Loucy (cell line): ENCODE data around the gene RPS6KA5.
"Not testable (repeated sequence)": the region's sequence is repeated elsewhere in the genome, so short reads cannot be mapped to it uniquely, and the experiment has no call there.

Experiments used
- H2AFZ ChIP-seq: fragments of 200-600 bp; sonication (generic); 2 replicates; pipeline ENCODE4 v1.6.0; 2016; ENCODE audit warnings: antibody characterized with exemption, mild to moderate bottlenecking, low read length, moderate library complexity
- H3F3A ChIP-seq: fragments of 200-600 bp; 2 replicates; pipeline ENCODE4 v1.6.0; 2016; ENCODE audit warnings: antibody characterized with exemption, low read depth, mild to moderate bottlenecking
- H3K27me3 ChIP-seq: fragments of 200-600 bp; sonication (generic); 2 replicates; pipeline ENCODE4 v1.6.1; 2014; ENCODE audit warnings: low read length, mild to moderate bottlenecking; ENCODE audit not compliant: insufficient read depth, poor library complexity, severe bottlenecking
- H3K36me3 ChIP-seq: fragments of 200-600 bp; sonication (generic); 2 replicates; pipeline ENCODE4 v1.6.1; 2016; ENCODE audit warnings: low read length; ENCODE audit not compliant: insufficient read depth
- H3K4me1 ChIP-seq: fragments of 200-600 bp; sonication (generic); 2 replicates; pipeline ENCODE4 v1.5.1; 2014; ENCODE audit warnings: low read length, mild to moderate bottlenecking; ENCODE audit not compliant: insufficient read depth, poor library complexity, severe bottlenecking
- H3K4me2 ChIP-seq: fragments of 200-600 bp; sonication (generic); 2 replicates; pipeline ENCODE4 v1.6.0; 2014; ENCODE audit warnings: antibody characterized with exemption, low read length, low read depth, mild to moderate bottlenecking; ENCODE audit not compliant: poor library complexity, severe bottlenecking
- H3K4me3 ChIP-seq: fragments of 200-600 bp; sonication (generic); 2 replicates; pipeline ENCODE4 v1.5.1; 2014; ENCODE audit warnings: low read length, mild to moderate bottlenecking, mixed read lengths; ENCODE audit not compliant: poor library complexity, severe bottlenecking
- H3K79me2 ChIP-seq: fragments of 200-600 bp; sonication (generic); 2 replicates; pipeline ENCODE4 v1.6.1; 2014; ENCODE audit warnings: low read length; ENCODE audit not compliant: insufficient read depth
- H3K9ac ChIP-seq: fragments of 200-600 bp; sonication (generic); 2 replicates; pipeline ENCODE4 v1.6.0; 2014; ENCODE audit warnings: mild to moderate bottlenecking, low read depth, low read length, moderate library complexity; ENCODE audit not compliant: poor library complexity, severe bottlenecking
- H3K9me2 ChIP-seq: fragments of 200-600 bp; sonication (generic); replicated peaks from 2 replicates; pipeline ENCODE4 v1.6.1; 2016; ENCODE audit warnings: low read depth, low read length, mixed read lengths
- H3K9me3 ChIP-seq: fragments of 200-600 bp; sonication (generic); 2 replicates; pipeline ENCODE4 v1.6.1; 2014; ENCODE audit warnings: mild to moderate bottlenecking, antibody characterized with exemption, low read length, low read depth; ENCODE audit not compliant: insufficient read depth
- H4K20me1 ChIP-seq: fragments of 200-600 bp; sonication (generic); 2 replicates; pipeline ENCODE4 v1.6.0; 2014; ENCODE audit warnings: antibody characterized with exemption, low read length, mild to moderate bottlenecking; ENCODE audit not compliant: insufficient read depth, poor library complexity, severe bottlenecking
- CTCF ChIP-seq: fragments of 200-600 bp; sonication (generic); conservative IDR thresholded peaks from 2 replicates; pipeline ENCODE4 v1.5.1; 2014; ENCODE audit warnings: mild to moderate bottlenecking, antibody characterized with exemption, low read length
- EZH2phosphoT487 ChIP-seq: fragments of 200-600 bp; IDR thresholded peaks from 2 replicates; pipeline ENCODE4 v1.6.1; 2018; ENCODE audit warnings: antibody characterized with exemption, mild to moderate bottlenecking, moderate library complexity, borderline replicate concordance

Gene RPS6KA5

GRCh38 chr14:91027561-91027960 lies 32.9 kb downstream of the RPS6KA5 start:
- H3K4me1 ChIP-seq, result peaks cover 28% of the 10 kb centered on the region
- H4K20me1 ChIP-seq, result peaks cover 42% of the 10 kb centered on the region
- no peaks in the 10 kb centered on the region for H3F3A ChIP-seq
- peaks cover 97% of the 10 kb centered on the region for H3K79me2 ChIP-seq
- no peaks in the 10 kb centered on the region for H3K36me3 ChIP-seq
- H3K27me3 ChIP-seq, result no peaks in the 10 kb centered on the region
- H3K9me3 ChIP-seq, result no peaks in the 10 kb centered on the region
- H3K4me3 ChIP-seq, result no peak overlapping the region
- peak overlapping the region; percentile 18 for H3K4me2 ChIP-seq
- H2AFZ ChIP-seq, result no peak overlapping the region
- no peak for TF ChIP-seq EZH2phosphoT487
- TF ChIP-seq CTCF, result no peak
- no peaks in the 10 kb centered on the region for H3K9me2 ChIP-seq
- no peak overlapping the region for H3K9ac ChIP-seq

GRCh38 chr14:91022622-91023028 lies 37.8 kb downstream of the RPS6KA5 start:
- H3K9me3 ChIP-seq, H2AFZ ChIP-seq, H3K9me2 ChIP-seq, H3F3A ChIP-seq, H3K36me3 ChIP-seq, H3K27me3 ChIP-seq: not testable (repeated sequence)
- Histone ChIP-seq H4K20me1 (peaks cover 21% of the 10 kb centered on the region), H3K4me1 (peaks cover 11% of the 10 kb centered on the region), H3K4me2 (peak overlapping the region; percentile 72), H3K4me3 (peak overlapping the region; percentile 68), H3K9ac (peak overlapping the region; percentile 63), H3K79me2 (peaks cover 95% of the 10 kb centered on the region)

GRCh38 chr14:91021991-91022621 lies 38.3 kb downstream of the RPS6KA5 start:
- peak overlapping the region; percentile 63 for H3K9ac ChIP-seq
- H3K9me2 ChIP-seq, result no peaks in the 10 kb centered on the region
- peak overlapping the region; percentile 72 for H3K4me2 ChIP-seq
- TF ChIP-seq EZH2phosphoT487 (no peak), CTCF (no peak)
- H3K36me3 ChIP-seq, result peaks cover 8% of the 10 kb centered on the region; the same call in 1 of the 2 replicates
- peaks cover 16% of the 10 kb centered on the region for H4K20me1 ChIP-seq
- H3K4me1 ChIP-seq, result peaks cover 6% of the 10 kb centered on the region
- peak overlapping the region; percentile 68 for H3K4me3 ChIP-seq
- H3K9me3 ChIP-seq, result no peaks in the 10 kb centered on the region
- no peaks in the 10 kb centered on the region for H3F3A ChIP-seq
- peaks cover 95% of the 10 kb centered on the region for H3K79me2 ChIP-seq
- no peak overlapping the region for H2AFZ ChIP-seq
- H3K27me3 ChIP-seq, result no peaks in the 10 kb centered on the region

GRCh38 chr14:91021115-91021514 lies 39.3 kb downstream of the RPS6KA5 start:
- Histone ChIP-seq H3K27me3 (no peaks in the 10 kb centered on the region), H3K36me3 (peaks cover 11% of the 10 kb centered on the region; the same call in 1 of the 2 replicates), H3K79me2 (peaks cover 94% of the 10 kb centered on the region), H3K9me3 (no peaks in the 10 kb centered on the region), H3K4me1 (peaks cover 6% of the 10 kb centered on the region), H4K20me1 (peaks cover 22% of the 10 kb centered on the region), H3K4me3 (no peak overlapping the region), H2AFZ (no peak overlapping the region), H3K4me2 (no peak overlapping the region), H3K9me2 (no peaks in the 10 kb centered on the region), H3K9ac (no peak overlapping the region), H3F3A (no peaks in the 10 kb centered on the region)
- TF ChIP-seq EZH2phosphoT487 (no peak), CTCF (no peak)
